LNCaP clone FGC (cell line): Measurements from ENCODE around the gene ATRN.
A peak's percentile ranks its signal among the peaks of the same experiment; 100 is the strongest.

Source experiments
- DNase-seq: peaks from one replicate; pipeline ENCODE4 v3.0.0-alpha.2; 2011; ENCODE audit warnings: low read depth
- H3K4me3 ChIP-seq: 2 replicates; pipeline ENCODE4 v1.5.1; 2011; ENCODE audit warnings: mild to moderate bottlenecking, low read depth, low read length, control low read depth
- TF ChIP-seq, protein P1 (sequence below): IDR thresholded peaks from 2 replicates; pipeline ENCODE4 v1.5.1; 2012; ENCODE audit warnings: mild to moderate bottlenecking; ENCODE audit not compliant: control insufficient read depth, insufficient read depth; ENCODE audit errors: extremely low read depth

The ATRN gene

DNA sequence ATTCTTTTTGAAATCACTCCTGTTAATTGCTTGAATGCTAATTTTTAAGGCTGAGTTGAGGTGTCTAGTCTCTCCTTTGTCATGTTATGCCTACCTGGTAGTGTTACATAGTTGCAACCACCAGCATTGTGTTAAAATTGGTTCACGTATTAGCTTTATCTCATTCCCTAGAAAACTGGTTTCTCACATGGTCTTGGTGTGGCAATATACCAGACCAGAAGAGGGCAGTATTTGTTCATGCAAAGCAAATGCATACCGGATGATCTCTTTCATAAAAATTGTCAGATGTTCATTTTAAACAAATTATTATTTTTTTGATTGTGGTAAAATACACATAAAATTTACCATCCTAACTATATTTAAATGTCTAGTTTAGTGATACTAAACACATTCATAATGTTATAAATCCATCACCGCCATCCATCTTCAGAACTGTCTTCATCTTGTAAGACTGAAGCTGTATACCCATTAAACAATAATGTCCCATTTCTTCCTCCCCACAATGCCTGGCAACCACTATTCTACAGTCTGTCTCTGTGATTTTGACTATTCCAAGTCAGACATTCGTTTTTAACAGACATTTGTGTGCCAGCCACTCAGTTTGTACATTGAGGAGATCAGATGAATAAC, 92.8 kb downstream of the ATRN start:
- peak; percentile 25 for DNase-seq
- H3K4me3 ChIP-seq: no peak overlapping the region
- TF ChIP-seq, protein P1, sequence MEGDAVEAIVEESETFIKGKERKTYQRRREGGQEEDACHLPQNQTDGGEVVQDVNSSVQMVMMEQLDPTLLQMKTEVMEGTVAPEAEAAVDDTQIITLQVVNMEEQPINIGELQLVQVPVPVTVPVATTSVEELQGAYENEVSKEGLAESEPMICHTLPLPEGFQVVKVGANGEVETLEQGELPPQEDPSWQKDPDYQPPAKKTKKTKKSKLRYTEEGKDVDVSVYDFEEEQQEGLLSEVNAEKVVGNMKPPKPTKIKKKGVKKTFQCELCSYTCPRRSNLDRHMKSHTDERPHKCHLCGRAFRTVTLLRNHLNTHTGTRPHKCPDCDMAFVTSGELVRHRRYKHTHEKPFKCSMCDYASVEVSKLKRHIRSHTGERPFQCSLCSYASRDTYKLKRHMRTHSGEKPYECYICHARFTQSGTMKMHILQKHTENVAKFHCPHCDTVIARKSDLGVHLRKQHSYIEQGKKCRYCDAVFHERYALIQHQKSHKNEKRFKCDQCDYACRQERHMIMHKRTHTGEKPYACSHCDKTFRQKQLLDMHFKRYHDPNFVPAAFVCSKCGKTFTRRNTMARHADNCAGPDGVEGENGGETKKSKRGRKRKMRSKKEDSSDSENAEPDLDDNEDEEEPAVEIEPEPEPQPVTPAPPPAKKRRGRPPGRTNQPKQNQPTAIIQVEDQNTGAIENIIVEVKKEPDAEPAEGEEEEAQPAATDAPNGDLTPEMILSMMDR: peak; percentile 78

DNA sequence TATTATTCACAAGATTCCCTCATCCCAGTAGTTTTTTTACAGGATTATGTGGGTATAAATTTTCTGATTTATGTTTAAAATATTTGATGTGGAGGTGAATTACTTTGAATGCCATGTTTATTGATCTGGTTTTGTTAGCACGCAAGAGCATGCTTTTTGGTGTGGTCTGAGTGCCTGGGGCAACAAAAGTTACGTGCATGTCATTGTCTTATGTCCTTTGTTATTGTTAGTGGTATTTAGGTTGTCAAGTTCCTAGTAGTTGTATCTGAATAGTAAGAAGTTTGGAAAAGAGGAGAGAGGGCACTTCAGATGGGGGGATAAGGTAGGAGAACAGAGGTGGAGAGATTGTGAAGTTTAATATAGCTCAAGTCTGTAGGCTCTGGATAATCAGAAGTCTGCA, 95.0 kb downstream of the ATRN start:
- H3K4me3 ChIP-seq: no peak overlapping the region
- no peak for DNase-seq
- TF ChIP-seq, protein P1: no peak

DNA sequence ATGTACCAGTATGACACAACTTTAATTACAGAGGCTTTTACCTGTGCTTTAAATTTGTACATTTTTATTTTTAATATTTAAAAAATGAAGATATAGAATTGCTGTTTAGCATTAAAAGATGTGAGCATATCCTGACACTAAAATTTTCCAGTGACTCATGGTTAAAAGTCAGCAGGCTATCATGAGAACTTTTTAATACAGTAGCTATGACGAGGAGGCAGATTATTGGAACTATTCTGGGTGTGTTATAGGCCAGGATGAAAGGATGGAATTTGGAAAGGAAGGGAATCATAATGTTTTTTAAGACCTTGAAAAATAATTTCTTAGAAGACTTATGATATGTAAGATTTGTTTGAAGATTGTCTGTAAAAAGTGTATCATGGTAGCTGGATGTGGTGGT, 101.3 kb downstream of the ATRN start:
- no peak for DNase-seq
- TF ChIP-seq, protein P1: no peak

DNA sequence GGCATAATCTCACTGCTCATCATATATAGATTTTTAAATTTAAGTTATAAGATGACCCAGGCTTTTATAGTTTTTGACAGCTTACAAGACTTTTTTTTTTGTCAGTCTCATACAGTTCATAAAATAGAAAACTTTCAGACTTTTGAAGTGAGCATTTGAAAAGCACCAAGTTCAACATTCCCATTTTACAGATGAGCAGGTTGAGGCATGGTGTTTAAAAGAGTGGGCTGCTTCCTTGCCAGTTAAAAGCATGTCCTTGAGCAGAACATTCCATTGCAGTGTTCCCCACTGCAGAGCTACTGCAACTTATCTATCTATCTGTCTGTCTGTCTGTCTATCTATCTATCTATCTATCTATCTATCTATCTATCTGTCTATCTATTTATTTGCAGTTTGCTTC, 105.5 kb downstream of the ATRN start:
- DNase-seq: no peak
- TF ChIP-seq, protein P1: no peak
- no peak overlapping the region for H3K4me3 ChIP-seq

More for the DNA sequence above, 101.3 kb downstream of the ATRN start:
- no peak overlapping the region for H3K4me3 ChIP-seq

DNA sequence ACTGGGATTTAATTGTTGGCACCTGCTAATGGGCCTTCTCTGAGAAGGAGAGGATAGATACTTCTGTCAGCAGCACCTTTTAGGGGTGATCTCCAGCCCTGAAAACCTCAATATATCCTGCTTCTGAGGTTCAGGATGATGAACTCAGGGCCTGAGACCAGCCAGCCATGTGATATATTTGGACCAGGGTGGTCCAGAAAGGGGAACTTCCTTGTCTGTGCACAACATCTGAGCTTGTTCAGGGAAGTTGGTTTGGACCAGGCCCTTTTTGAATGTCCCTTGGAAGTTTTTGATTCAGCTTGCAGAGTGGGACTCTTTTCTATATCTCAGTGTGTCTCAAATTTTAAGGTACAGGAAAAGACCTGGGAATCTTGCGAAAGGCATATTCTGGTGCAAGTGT, 106.5 kb downstream of the ATRN start:
- H3K4me3 ChIP-seq: no peak overlapping the region
- DNase-seq: no peak

DNA sequence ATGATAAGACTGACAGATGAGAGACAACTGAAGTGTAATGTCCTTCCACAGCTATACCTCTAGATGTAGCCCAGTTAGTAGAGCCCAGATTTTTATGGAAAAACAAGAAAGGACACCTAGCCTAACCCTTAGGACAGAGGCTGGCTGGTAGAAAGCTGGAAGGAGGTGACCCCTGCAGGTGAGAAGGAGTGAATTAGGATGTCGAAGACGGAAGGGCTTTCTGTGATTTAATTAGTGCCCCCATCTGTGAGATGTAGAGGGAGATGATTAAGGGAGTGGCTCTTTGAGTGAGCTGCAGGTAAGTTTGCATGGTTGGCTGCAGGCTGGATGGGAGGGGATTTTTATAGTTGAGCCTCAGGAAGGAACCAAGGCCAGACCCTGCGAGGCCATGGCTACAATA, 109.6 kb downstream of the ATRN start:
- TF ChIP-seq, protein P1: peak; percentile 17; the same call in 1 of the 2 replicates
- DNase-seq: no peak
- H3K4me3 ChIP-seq: no peak overlapping the region

More for the DNA sequence above, 106.5 kb downstream of the ATRN start:
- TF ChIP-seq, protein P1: no peak

DNA sequence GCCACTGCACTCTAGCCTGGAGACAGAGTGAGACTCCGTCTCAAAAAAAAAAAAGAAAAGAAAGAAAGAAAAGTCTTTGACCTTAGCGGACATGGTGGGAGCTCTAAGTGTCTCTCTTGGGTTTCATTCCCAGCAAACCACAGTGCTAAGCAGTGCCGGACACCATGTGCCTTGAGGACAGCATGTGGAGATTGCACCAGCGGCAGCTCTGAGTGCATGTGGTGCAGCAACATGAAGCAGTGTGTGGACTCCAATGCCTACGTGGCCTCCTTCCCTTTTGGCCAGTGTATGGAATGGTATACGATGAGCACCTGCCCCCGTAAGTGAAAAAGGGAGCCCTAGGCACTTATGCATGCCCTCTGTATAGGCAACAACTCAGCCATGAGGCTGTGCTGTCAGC, 112.9 kb downstream of the ATRN start:
- TF ChIP-seq, protein P1: no peak
- no peak overlapping the region for H3K4me3 ChIP-seq
- DNase-seq: no peak
